Measurements from ENCODE around the gene M6PR.
"Not testable (repeated sequence)": the region's sequence is repeated elsewhere in the genome, so short reads cannot be mapped to it uniquely, and the experiment has no call there.

M6PR gene

GRCh38 chr12:8950702-8951478 is 1.4 kb upstream of the M6PR start:
- DNase-seq, result peak; percentile 66

- DNase-seq, result no peak
Observed at GRCh38 chr12:8950221-8950527, 729 bp upstream of the M6PR start.

- DNase-seq, result peak; percentile 63
Observed at GRCh38 chr12:8948701-8949341, 624 bp downstream of the M6PR start.

GRCh38 chr12:8947737-8948136 is 1.7 kb downstream of the M6PR start:
- no peak for DNase-seq

- no peak for DNase-seq
Observed at GRCh38 chr12:8946733-8947132, 2.7 kb downstream of the M6PR start.

GRCh38 chr12:8943565-8944186 is 5.8 kb downstream of the M6PR start:
- DNase-seq, result no peak

- no peak for DNase-seq
Observed at GRCh38 chr12:8941691-8942478, 7.6 kb downstream of the M6PR start.

- DNase-seq, result not testable (repeated sequence)
Observed at GRCh38 chr12:8937842-8938442, 11.5 kb downstream of the M6PR start.

- DNase-seq, result no peak
Observed at GRCh38 chr12:8936735-8937134, 12.7 kb downstream of the M6PR start.

GRCh38 chr12:8934080-8934479 is 15.4 kb downstream of the M6PR start:
- DNase-seq, result not testable (repeated sequence)

- not testable (repeated sequence) for DNase-seq
Observed at GRCh38 chr12:8932464-8932863, 17.0 kb downstream of the M6PR start.

GRCh38 chr12:8930655-8931323 is 18.7 kb downstream of the M6PR start:
- DNase-seq, result not testable (repeated sequence)

GRCh38 chr12:8922544-8922943 is 26.9 kb downstream of the M6PR start:
- DNase-seq, result no peak

- DNase-seq, result not testable (repeated sequence)
Observed at GRCh38 chr12:8919643-8920042, 29.8 kb downstream of the M6PR start.

- no peak for DNase-seq
Observed at GRCh38 chr12:8917751-8918150, 31.7 kb downstream of the M6PR start.

GRCh38 chr12:8917031-8917430 is 32.4 kb downstream of the M6PR start:
- no peak for DNase-seq

GRCh38 chr12:8916154-8916553 is 33.3 kb downstream of the M6PR start:
- no peak for DNase-seq

GRCh38 chr12:8914716-8915526 is 34.5 kb downstream of the M6PR start:
- peak; percentile 87 for DNase-seq

- DNase-seq, result peak; percentile 92
Observed at GRCh38 chr12:8914033-8914715, 35.3 kb downstream of the M6PR start, which contains the start of gene PHC1. Gene PHC1 (plus strand): TSS chr12:8914509. CDS start chr12:8917678, 3,169 bp downstream.

GRCh38 chr12:8913702-8914032 is 35.8 kb downstream of the M6PR start:
- no peak for DNase-seq

GRCh38 chr12:8912914-8913313 is 36.5 kb downstream of the M6PR start:
- peak; percentile 63 for DNase-seq
